Measurements from ENCODE around the gene ANK3. TPM values are rescaled to one million over a fixed set of nuclear protein-coding genes. Genes with fewer than 3 reads are reported as not detected.

ANK3 gene
- total and polyA plus RNA-seq, 5 experiments from 2014 or later: 1.2 to 9.0 (median 1.6) TPM

GRCh38 chr10:60267802-60268201, 121.9 kb downstream of the ANK3 start:
- Mint-ChIP-seq H3K36me3 (peaks cover 0 to 23% (median 6%) of the 10 kb centered on the region in 3 donors), H3K9me3 (no peaks in the 10 kb centered on the region), H3K4me1 (peaks cover 0 to 6% (median 0%) of the 10 kb centered on the region in 4 donors), H3K27ac (no peak overlapping the region), H3K27me3 (peaks cover 0 to 4% (median 0%) of the 10 kb centered on the region in 5 donors), H3K4me3 (no peak overlapping the region)
- no peak for DNase-seq
- POLR2A ChIA-PET: no interaction called here
- no peak for ATAC-seq

GRCh38 chr10:60266513-60266912, 123.2 kb downstream of the ANK3 start:
- H3K4me1 Mint-ChIP-seq: peaks cover 0 to under 1% (median 0%) of the 10 kb centered on the region in 4 donors
- POLR2A ChIA-PET: no interaction called here
- H3K36me3 Mint-ChIP-seq: peaks cover 0 to 31% (median 6%) of the 10 kb centered on the region in 3 donors
- peaks cover 0 to 3% (median 0%) of the 10 kb centered on the region in 5 donors for H3K27me3 Mint-ChIP-seq
- no peak overlapping the region for H3K27ac Mint-ChIP-seq
- H3K9me3 Mint-ChIP-seq: no peaks in the 10 kb centered on the region
- DNase-seq (no peak), ATAC-seq (no peak)
- no peak overlapping the region for H3K4me3 Mint-ChIP-seq

- Mint-ChIP-seq H3K4me3 (no peak overlapping the region), H3K9me3 (no peaks in the 10 kb centered on the region), H3K36me3 (peaks cover 0 to 51% (median 12%) of the 10 kb centered on the region in 3 donors), H3K4me1 (no peaks in the 10 kb centered on the region), H3K27me3 (peaks cover 0 to 3% (median 0%) of the 10 kb centered on the region in 5 donors), H3K27ac (no peak overlapping the region)
- no peak for DNase-seq
- POLR2A ChIA-PET: no interaction called here
- no peak for ATAC-seq
Observed at GRCh38 chr10:60262647-60263126, 127.0 kb downstream of the ANK3 start.

- DNase-seq (no peak), ATAC-seq (no peak)
- Mint-ChIP-seq H3K27ac (no peak overlapping the region), H3K27me3 (no peaks in the 10 kb centered on the region), H3K4me1 (no peaks in the 10 kb centered on the region), H3K9me3 (no peaks in the 10 kb centered on the region), H3K36me3 (peaks cover 0 to 51% (median 12%) of the 10 kb centered on the region in 3 donors), H3K4me3 (no peak overlapping the region)
- POLR2A ChIA-PET: no interaction called here
Observed at GRCh38 chr10:60260321-60260720, 129.4 kb downstream of the ANK3 start.

- no peak for ATAC-seq
- POLR2A ChIA-PET: no interaction called here
- H3K27me3 Mint-ChIP-seq: no peaks in the 10 kb centered on the region
- no peak overlapping the region for H3K4me3 Mint-ChIP-seq
- H3K27ac Mint-ChIP-seq: no peak overlapping the region
- no peak for DNase-seq
- H3K9me3 Mint-ChIP-seq: no peaks in the 10 kb centered on the region
- H3K4me1 Mint-ChIP-seq: no peaks in the 10 kb centered on the region
- H3K36me3 Mint-ChIP-seq: peaks cover 0 to 38% (median 8%) of the 10 kb centered on the region in 3 donors
Observed at GRCh38 chr10:60258429-60258797, 131.3 kb downstream of the ANK3 start.

- Mint-ChIP-seq H3K4me3 (no peak overlapping the region), H3K27me3 (no peaks in the 10 kb centered on the region), H3K36me3 (peaks cover 0 to 33% (median 6%) of the 10 kb centered on the region in 3 donors), H3K27ac (no peak overlapping the region), H3K4me1 (no peaks in the 10 kb centered on the region), H3K9me3 (no peaks in the 10 kb centered on the region)
- ATAC-seq: no peak
- DNase-seq: no peak
- POLR2A ChIA-PET: no interaction called here
Observed at GRCh38 chr10:60257767-60258428, 131.8 kb downstream of the ANK3 start.

GRCh38 chr10:60254776-60255175, 134.9 kb downstream of the ANK3 start:
- ATAC-seq (no peak), DNase-seq (no peak)
- H3K9me3 Mint-ChIP-seq: no peaks in the 10 kb centered on the region
- H3K27ac Mint-ChIP-seq: no peak overlapping the region
- no peaks in the 10 kb centered on the region for H3K27me3 Mint-ChIP-seq
- no peak overlapping the region for H3K4me3 Mint-ChIP-seq
- no peaks in the 10 kb centered on the region for H3K4me1 Mint-ChIP-seq
- peaks cover 0 to 8% (median 0%) of the 10 kb centered on the region in 3 donors for H3K36me3 Mint-ChIP-seq
- POLR2A ChIA-PET: no interaction called here

- H3K27me3 Mint-ChIP-seq: no peaks in the 10 kb centered on the region
- H3K9me3 Mint-ChIP-seq: no peaks in the 10 kb centered on the region
- no peak overlapping the region for H3K4me3 Mint-ChIP-seq
- H3K4me1 Mint-ChIP-seq: no peaks in the 10 kb centered on the region
- DNase-seq (no peak), ATAC-seq (no peak)
- H3K36me3 Mint-ChIP-seq: peaks cover 0 to under 1% (median 0%) of the 10 kb centered on the region in 3 donors
- no peak overlapping the region for H3K27ac Mint-ChIP-seq
- POLR2A ChIA-PET: no interaction called here
Observed at GRCh38 chr10:60253484-60253883, 136.2 kb downstream of the ANK3 start.

- no peak overlapping the region for H3K4me3 Mint-ChIP-seq
- no peaks in the 10 kb centered on the region for H3K27me3 Mint-ChIP-seq
- POLR2A ChIA-PET: no interaction called here
- H3K36me3 Mint-ChIP-seq: no peaks in the 10 kb centered on the region
- no peaks in the 10 kb centered on the region for H3K4me1 Mint-ChIP-seq
- ATAC-seq: no peak
- no peaks in the 10 kb centered on the region for H3K9me3 Mint-ChIP-seq
- no peak overlapping the region for H3K27ac Mint-ChIP-seq
- no peak for DNase-seq
Observed at GRCh38 chr10:60252688-60253087, 137.0 kb downstream of the ANK3 start.

GRCh38 chr10:60246382-60246781, 143.3 kb downstream of the ANK3 start:
- DNase-seq: no peak
- Mint-ChIP-seq H3K4me1 (peaks cover 0 to 2% (median 0%) of the 10 kb centered on the region in 4 donors), H3K9me3 (peaks cover 0 to 1% (median 0%) of the 10 kb centered on the region in 9 donors), H3K27ac (no peak overlapping the region), H3K4me3 (no peak overlapping the region), H3K27me3 (no peaks in the 10 kb centered on the region), H3K36me3 (no peaks in the 10 kb centered on the region)
- POLR2A ChIA-PET: no interaction called here
- no peak for ATAC-seq

- POLR2A ChIA-PET: no interaction called here
- no peak overlapping the region for H3K27ac Mint-ChIP-seq
- H3K36me3 Mint-ChIP-seq: no peaks in the 10 kb centered on the region
- no peak overlapping the region for H3K4me3 Mint-ChIP-seq
- ATAC-seq (no peak), DNase-seq (no peak)
- H3K4me1 Mint-ChIP-seq: peaks cover 11 to 46% (median 26%) of the 10 kb centered on the region in 4 donors
- H3K27me3 Mint-ChIP-seq: no peaks in the 10 kb centered on the region
- H3K9me3 Mint-ChIP-seq: no peaks in the 10 kb centered on the region
Observed at GRCh38 chr10:60239228-60239627, 150.4 kb downstream of the ANK3 start.

GRCh38 chr10:60238759-60239100, 150.9 kb downstream of the ANK3 start:
- POLR2A ChIA-PET: no interaction called here
- Mint-ChIP-seq H3K4me3 (no peak overlapping the region), H3K27ac (peak overlapping the region in 2 of 10 donors; percentile 15 to 57)

GRCh38 chr10:60237977-60238758, 151.5 kb downstream of the ANK3 start:
- no peak for DNase-seq
- POLR2A ChIA-PET: interaction anchor here (0.7 kb wide), 1 partner anchor 1047 kb away, joined by 3 read pairs; no protein-coding TSS in a partner anchor
- H3K27me3 Mint-ChIP-seq: no peaks in the 10 kb centered on the region

More at GRCh38 chr10:60238759-60239100, 150.9 kb downstream of the ANK3 start:
- ATAC-seq (no peak), DNase-seq (no peak)
- H3K4me1 Mint-ChIP-seq: peaks cover 11 to 47% (median 26%) of the 10 kb centered on the region in 4 donors
- no peaks in the 10 kb centered on the region for H3K36me3 Mint-ChIP-seq
- H3K9me3 Mint-ChIP-seq: no peaks in the 10 kb centered on the region
- H3K27me3 Mint-ChIP-seq: no peaks in the 10 kb centered on the region

More at GRCh38 chr10:60237977-60238758, 151.5 kb downstream of the ANK3 start:
- no peaks in the 10 kb centered on the region for H3K9me3 Mint-ChIP-seq
- ATAC-seq: peak; percentile 34 to 37
- H3K4me3 Mint-ChIP-seq: peak overlapping the region in 7 of 10 donors; percentile 27 to 76 (median 54)
- H3K4me1 Mint-ChIP-seq: peaks cover 9 to 49% (median 26%) of the 10 kb centered on the region in 4 donors
- no peaks in the 10 kb centered on the region for H3K36me3 Mint-ChIP-seq
- peak overlapping the region in 5 of 10 donors; percentile 22 to 77 (median 71) for H3K27ac Mint-ChIP-seq
